Esophagus squamous epithelium (tissue), 5 donors: ENCODE data around the gene RABGAP1L. TPM values are rescaled to one million over a fixed set of nuclear protein-coding genes. Genes with fewer than 3 reads are reported as not detected.

Experiments
- DNase-seq: peaks from one replicate; lab custom pipeline; 2025; lab: John Stamatoyannopoulos, UW
- H3K27ac ChIP-seq, 4 donors: fragments of 200-600 bp; sonication (generic); one replicate each; pipeline ENCODE4 v1.5.1; 2016 to 2019; ENCODE audit warnings: mild to moderate bottlenecking in 1 of 4
- H3K27me3 ChIP-seq, 4 donors: fragments of 200-600 bp; sonication (generic); 1 replicate in 3 of 4; 2 replicates in 1 of 4; pipeline versions ENCODE4 v1.5.1 to v1.6.0; 2017 to 2021; ENCODE audit warnings: antibody characterized with exemption in 1 of 4
- H3K36me3 ChIP-seq, 3 donors: fragments of 200-600 bp; sonication (generic); one replicate each; pipeline ENCODE4 v1.5.1; 2016 to 2019
- H3K4me1 ChIP-seq, 3 donors: fragments of 200-600 bp; sonication (generic); one replicate each; pipeline ENCODE4 v1.5.1; 2017 to 2019
- H3K4me3 ChIP-seq, 4 donors: fragments of 200-600 bp; sonication (generic); 1 replicate in 3 of 4; 2 replicates in 1 of 4; pipeline ENCODE4 v1.5.1; 2016 to 2019; ENCODE audit warnings: mild to moderate bottlenecking in 2 of 4, moderate library complexity in 1 of 4
- H3K9me3 ChIP-seq, 3 donors: fragments of 200-600 bp; sonication (generic); one replicate each; pipeline ENCODE4 v1.5.1; 2016 to 2019
- POLR2A ChIP-seq, 4 donors: fragments of 450-650 bp; IDR thresholded peaks; one replicate each; pipeline ENCODE4 v1.6.1; 2017; ENCODE audit warnings: antibody characterized with exemption in 4 of 4, mild to moderate bottlenecking in 4 of 4, moderate library complexity in 3 of 4
- WGBS, 2 donors: methylation state at CpG; one replicate each; pipeline ENCODE4 v1.1.5; 2018; 5-methylcytosine and 5-hydroxymethylcytosine counted together
- intact Hi-C: fragments of 100-400 bp; cut with DNase I; formaldehyde crosslinking; loops from one replicate; pipeline ENCODE4 v1.15.0; 2022
- total RNA-seq, 4 donors: library from RNA; depleted of rRNA; stranded (reverse); fragments of >200 nt; gene quantifications; one replicate each; pipeline ENCODE4 v1.1.0, GENCODE V29; 2016
- TF ChIP-seq, protein P1 (sequence below), 6 experiments: fragments of 450-650 bp in 4 of 6; fragments of 200-600 bp in 2 of 6; sonication (generic) in 2 of 6; IDR thresholded peaks; one replicate each; pipeline ENCODE4 v1.5.1; 2016 to 2019; ENCODE audit warnings: antibody characterized with exemption in 6 of 6, mild to moderate bottlenecking in 4 of 6, moderate library complexity in 4 of 6
- donor health status: DM: yes; HTN: yes; CAD: no.

RABGAP1L gene
- total RNA-seq, 4 donors from 2014 or later: 35.7 to 45.6 (median 41.0) TPM

GRCh38 chr1:174795806-174796205 is 636.5 kb downstream of the RABGAP1L start:
- Histone ChIP-seq H3K4me1 (peaks cover 0 to 20% (median 0%) of the 10 kb centered on the region in 3 donors), H3K9me3 (no peaks in the 10 kb centered on the region), H3K27ac (no peak overlapping the region), H3K4me3 (no peak overlapping the region), H3K36me3 (no peaks in the 10 kb centered on the region), H3K27me3 (no peaks in the 10 kb centered on the region)
- intact Hi-C loops: no loop called here
- DNase-seq: no peak
- TF ChIP-seq, protein P1, sequence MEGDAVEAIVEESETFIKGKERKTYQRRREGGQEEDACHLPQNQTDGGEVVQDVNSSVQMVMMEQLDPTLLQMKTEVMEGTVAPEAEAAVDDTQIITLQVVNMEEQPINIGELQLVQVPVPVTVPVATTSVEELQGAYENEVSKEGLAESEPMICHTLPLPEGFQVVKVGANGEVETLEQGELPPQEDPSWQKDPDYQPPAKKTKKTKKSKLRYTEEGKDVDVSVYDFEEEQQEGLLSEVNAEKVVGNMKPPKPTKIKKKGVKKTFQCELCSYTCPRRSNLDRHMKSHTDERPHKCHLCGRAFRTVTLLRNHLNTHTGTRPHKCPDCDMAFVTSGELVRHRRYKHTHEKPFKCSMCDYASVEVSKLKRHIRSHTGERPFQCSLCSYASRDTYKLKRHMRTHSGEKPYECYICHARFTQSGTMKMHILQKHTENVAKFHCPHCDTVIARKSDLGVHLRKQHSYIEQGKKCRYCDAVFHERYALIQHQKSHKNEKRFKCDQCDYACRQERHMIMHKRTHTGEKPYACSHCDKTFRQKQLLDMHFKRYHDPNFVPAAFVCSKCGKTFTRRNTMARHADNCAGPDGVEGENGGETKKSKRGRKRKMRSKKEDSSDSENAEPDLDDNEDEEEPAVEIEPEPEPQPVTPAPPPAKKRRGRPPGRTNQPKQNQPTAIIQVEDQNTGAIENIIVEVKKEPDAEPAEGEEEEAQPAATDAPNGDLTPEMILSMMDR (IDR thresholded peaks at IDR 0.05): no peak
- TF ChIP-seq POLR2A (IDR thresholded peaks at IDR 0.05): no peak
- WGBS, 2 donors: 41 to 66% methylated on average over 2 of the region's 2 CpGs

- TF ChIP-seq, protein P1 (IDR thresholded peaks at IDR 0.05): no peak
- no peak for TF ChIP-seq POLR2A (IDR thresholded peaks at IDR 0.05)
- Histone ChIP-seq H3K27ac (no peak overlapping the region), H3K4me3 (no peak overlapping the region), H3K4me1 (peaks cover 0 to 27% (median 0%) of the 10 kb centered on the region in 3 donors), H3K27me3 (no peaks in the 10 kb centered on the region), H3K9me3 (no peaks in the 10 kb centered on the region), H3K36me3 (no peaks in the 10 kb centered on the region)
- intact Hi-C loops: no loop called here
- 78 to 92% methylated on average over 2 of the region's 2 CpGs for WGBS, 2 donors
- DNase-seq: no peak
Observed at GRCh38 chr1:174797398-174797797, 638.1 kb downstream of the RABGAP1L start.

GRCh38 chr1:174799136-174799479 is 639.8 kb downstream of the RABGAP1L start:
- intact Hi-C loops: no loop called here
- no peak for DNase-seq
- Histone ChIP-seq H3K9me3 (no peaks in the 10 kb centered on the region), H3K27me3 (no peaks in the 10 kb centered on the region), H3K27ac (peak overlapping the region; percentile 50 to 77 (median 74)), H3K4me1 (peaks cover 0 to 27% (median 0%) of the 10 kb centered on the region in 3 donors), H3K4me3 (peak overlapping the region; percentile 33 to 62 (median 50)), H3K36me3 (no peaks in the 10 kb centered on the region)
- no peak for TF ChIP-seq POLR2A (IDR thresholded peaks at IDR 0.05)
- TF ChIP-seq, protein P1 (IDR thresholded peaks at IDR 0.05): no peak
- 42 to 43% methylated on average over 3 of the region's 3 CpGs for WGBS, 2 donors

DNA sequence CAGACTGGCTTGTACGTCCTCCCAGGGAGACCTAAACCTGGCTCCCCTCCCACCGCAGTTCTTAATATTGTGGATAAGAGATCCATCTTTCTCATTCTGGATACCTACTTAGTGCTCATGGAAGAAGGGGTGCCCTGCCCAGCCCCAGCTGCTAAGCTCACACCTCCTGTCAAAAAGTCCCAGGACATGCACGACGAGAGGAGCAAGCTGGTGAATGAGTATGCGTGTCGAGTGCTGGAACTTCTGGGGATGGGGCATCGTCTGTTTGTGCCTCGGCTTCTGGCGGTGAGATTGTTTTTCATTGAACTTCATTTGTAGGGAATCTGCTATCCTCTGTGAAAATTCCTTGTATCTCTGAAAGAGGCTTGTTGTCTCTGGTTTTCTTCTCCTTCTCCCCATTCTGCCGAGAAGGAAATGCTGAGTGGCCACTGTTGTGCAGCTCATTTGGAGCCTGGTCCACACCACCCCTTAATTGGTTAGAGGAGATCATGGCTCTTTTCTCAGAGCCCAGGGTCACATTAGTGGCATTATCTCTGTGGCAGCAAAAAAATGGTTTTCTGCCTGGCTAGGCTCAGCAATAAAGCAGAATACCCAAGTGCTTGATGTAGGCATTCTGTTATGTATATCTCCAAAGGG is 641.0 kb downstream of the RABGAP1L start:
- intact Hi-C loops: no loop called here
- WGBS, 2 donors: 0 to 18% methylated on average over 9 to 10 of the region's 10 CpGs
- H3K4me1 ChIP-seq: peaks cover 0 to 27% (median 0%) of the 10 kb centered on the region in 3 donors
- no peak for TF ChIP-seq POLR2A (IDR thresholded peaks at IDR 0.05)
- TF ChIP-seq, protein P1 (IDR thresholded peaks at IDR 0.05): no peak
- H3K27ac ChIP-seq: peak overlapping the region; percentile 50 to 77 (median 74)
- no peaks in the 10 kb centered on the region for H3K36me3 ChIP-seq
- H3K9me3 ChIP-seq: no peaks in the 10 kb centered on the region
- DNase-seq: no peak
- H3K4me3 ChIP-seq: peak overlapping the region; percentile 33 to 62 (median 50)
- H3K27me3 ChIP-seq: no peaks in the 10 kb centered on the region

GRCh38 chr1:174800876-174801275 is 641.6 kb downstream of the RABGAP1L start:
- H3K4me3 ChIP-seq: peak overlapping the region in 2 of 4 donors; percentile 48 to 62
- peaks cover 0 to 27% (median 0%) of the 10 kb centered on the region in 3 donors for H3K4me1 ChIP-seq
- no peak for TF ChIP-seq POLR2A (IDR thresholded peaks at IDR 0.05)
- TF ChIP-seq, protein P1 (IDR thresholded peaks at IDR 0.05): no peak
- no peaks in the 10 kb centered on the region for H3K36me3 ChIP-seq
- intact Hi-C loops: no loop called here
- WGBS, 2 donors: 36 to 59% methylated on average over 1 of the region's 1 CpG
- peak overlapping the region in 1 of 4 donors; percentile 77 for H3K27ac ChIP-seq
- no peaks in the 10 kb centered on the region for H3K9me3 ChIP-seq
- DNase-seq: no peak
- H3K27me3 ChIP-seq: no peaks in the 10 kb centered on the region
